Subcutaneous abdominal adipose tissue (tissue), 5 donors: ENCODE data around the gene SSR3.

Experiments
- H3K27ac ChIP-seq: one replicate; pipeline ENCODE4 v1.7.0; 2013; ENCODE audit warnings: low read depth, mild to moderate bottlenecking, inconsistent platforms, low read length, moderate library complexity
- H3K27me3 ChIP-seq, 5 donors: one replicate each; pipeline ENCODE4 v1.7.0; 2013; ENCODE audit warnings: low read length in 5 of 5, inconsistent platforms in 1 of 5; ENCODE audit not compliant: control insufficient read depth in 5 of 5, insufficient read depth in 4 of 5
- H3K36me3 ChIP-seq, 5 donors: one replicate each; pipeline ENCODE4 v1.7.0; 2013; ENCODE audit warnings: low read length in 5 of 5; ENCODE audit not compliant: control insufficient read depth in 5 of 5, insufficient read depth in 5 of 5
- H3K4me1 ChIP-seq, 5 donors: one replicate each; pipeline ENCODE4 v1.7.0; 2013; ENCODE audit warnings: low read length in 5 of 5, mild to moderate bottlenecking in 3 of 5, moderate library complexity in 1 of 5; ENCODE audit not compliant: control insufficient read depth in 5 of 5, insufficient read depth in 5 of 5
- H3K4me3 ChIP-seq, 5 donors: one replicate each; pipeline ENCODE4 v1.7.0; 2013; ENCODE audit warnings: low read length in 5 of 5, low read depth in 1 of 5
- H3K9ac ChIP-seq, 5 donors: one replicate each; pipeline ENCODE4 v1.7.0; 2013; ENCODE audit warnings: low read length in 5 of 5, mild to moderate bottlenecking in 4 of 5, moderate library complexity in 3 of 5
- H3K9me3 ChIP-seq, 5 donors: one replicate each; pipeline ENCODE4 v1.7.0; 2013; ENCODE audit warnings: low read length in 5 of 5; ENCODE audit not compliant: control insufficient read depth in 5 of 5
- donor health status: healthy.
- donor health status: healthy.
- donor health status: healthy.
- donor health status: healthy.
- donor health status: healthy.

Gene SSR3

DNA sequence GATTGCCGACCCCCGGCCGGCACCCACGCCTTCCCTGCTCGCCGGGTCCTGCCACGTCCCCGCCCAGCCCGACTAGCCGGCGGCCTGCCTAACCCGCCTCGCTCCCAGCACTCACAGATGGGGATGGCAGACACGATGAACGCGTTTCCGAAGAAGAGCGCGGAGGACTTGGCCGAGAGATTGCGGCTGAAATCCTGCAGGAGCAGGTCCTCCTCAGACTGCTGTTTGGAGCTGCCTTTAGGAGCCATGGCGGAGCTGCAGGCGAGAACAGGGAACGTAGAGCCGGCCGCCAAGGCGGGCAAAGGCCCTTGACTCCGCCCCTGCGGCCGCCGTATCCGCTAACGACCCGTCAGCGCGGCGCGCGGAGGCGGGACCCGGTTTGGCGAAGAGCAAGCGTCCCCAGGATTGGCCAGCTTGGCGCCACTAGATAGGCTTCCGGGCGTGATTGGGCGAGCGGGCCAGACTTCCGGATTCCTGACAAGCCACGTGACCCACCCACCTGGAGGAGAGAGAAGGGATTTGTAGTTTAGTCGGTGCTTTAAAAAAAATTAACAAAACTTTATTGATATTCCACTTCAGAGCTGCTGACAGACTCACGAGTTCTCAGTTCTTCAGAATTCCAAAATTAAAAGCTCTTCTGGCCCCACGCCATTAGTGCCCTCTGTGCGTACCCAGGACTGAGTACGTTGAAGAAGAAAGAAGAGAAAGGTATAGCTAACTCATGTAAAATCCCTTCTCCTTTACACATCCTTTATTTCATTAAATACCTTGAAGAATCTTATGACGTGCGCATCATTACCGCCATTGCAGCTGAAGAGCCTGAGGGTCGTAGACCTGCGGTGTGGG, at the start of gene SSR3:
SSR3 (minus strand) TSS at position 276 of the 846 bp plus-strand sequence; CDS start at position 248, 28 bp downstream.
- Histone ChIP-seq H3K27ac (peak within 1 kb of the TSS; percentile 95), H3K36me3 (peaks cover 0 to 22% (median 9%) of the 10 kb centered on the region in 5 donors), H3K4me1 (peaks cover 0 to 40% (median 35%) of the 10 kb centered on the region in 5 donors), H3K9me3 (no peaks in the 10 kb centered on the region), H3K27me3 (no peaks in the 10 kb centered on the region), H3K9ac (peak within 1 kb of the TSS; percentile 65 to 96 (median 92)), H3K4me3 (peak within 1 kb of the TSS; percentile 93 to 99 (median 96))

DNA sequence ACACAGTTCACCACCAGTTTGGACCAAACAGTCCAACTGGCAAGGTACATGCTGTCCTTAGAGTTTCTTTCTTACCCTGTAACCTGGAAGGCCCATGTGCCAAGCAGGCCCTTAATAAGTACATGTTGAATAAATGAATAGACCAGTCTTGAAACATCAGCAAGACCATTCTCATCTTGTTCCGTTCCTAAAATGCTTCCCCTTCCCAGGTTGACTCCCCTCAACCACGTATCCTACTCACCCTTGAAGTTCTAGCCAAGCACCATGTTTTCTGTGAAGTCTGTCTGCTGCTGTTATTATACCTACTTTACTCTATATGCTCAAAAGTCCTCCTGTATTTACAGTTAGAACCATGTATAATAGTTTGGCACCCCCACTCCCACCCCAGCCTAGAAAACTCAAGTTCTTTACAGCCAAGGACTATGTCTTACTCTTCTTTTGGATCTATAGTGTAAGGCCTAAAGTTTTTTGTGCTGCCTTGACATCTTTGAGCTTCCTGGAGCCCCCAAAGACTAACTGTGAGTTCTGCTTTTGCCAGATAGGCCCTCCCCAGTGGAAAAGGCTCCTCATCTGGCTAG, 49.2 kb upstream of the SSR3 start:
- Histone ChIP-seq H3K27ac (no peak overlapping the region), H3K27me3 (peaks cover 0 to 2% (median 0%) of the 10 kb centered on the region in 5 donors), H3K4me1 (peaks cover 0 to 11% (median 10%) of the 10 kb centered on the region in 5 donors), H3K36me3 (no peaks in the 10 kb centered on the region), H3K4me3 (no peak overlapping the region), H3K9ac (no peak overlapping the region), H3K9me3 (no peaks in the 10 kb centered on the region)

DNA sequence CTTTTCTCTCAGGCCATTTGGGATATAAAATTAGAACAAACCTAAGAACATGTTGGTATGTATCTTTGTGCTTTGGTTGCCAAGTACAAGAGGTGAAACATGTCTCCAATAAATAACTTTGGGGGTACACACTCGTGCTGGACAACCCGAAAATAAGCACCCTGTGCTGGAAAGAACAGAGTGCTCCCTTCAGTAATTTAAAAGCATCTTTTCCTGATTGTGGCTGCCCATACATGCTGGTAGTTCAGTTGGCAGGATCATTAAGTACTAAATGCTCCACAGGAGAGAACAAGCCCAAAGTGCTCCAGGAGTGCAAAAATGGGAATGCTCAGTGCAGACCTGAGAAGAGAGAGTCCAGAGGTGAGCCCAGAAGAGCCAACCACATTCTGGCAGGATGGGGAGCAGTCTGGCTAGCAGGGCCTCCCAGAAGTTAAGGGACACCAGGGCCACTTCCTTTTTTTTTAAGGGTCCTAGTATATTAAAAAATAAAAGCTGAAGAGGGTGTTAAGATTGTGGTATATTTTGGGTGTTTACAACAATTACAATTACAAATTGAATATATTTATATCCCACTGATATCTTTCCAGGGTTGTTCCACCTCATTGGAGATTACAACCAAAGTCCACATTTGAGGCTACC, 48.6 kb upstream of the SSR3 start:
- no peak overlapping the region for H3K9ac ChIP-seq
- no peak overlapping the region for H3K27ac ChIP-seq
- peaks cover 0 to 11% (median 10%) of the 10 kb centered on the region in 5 donors for H3K4me1 ChIP-seq
- no peaks in the 10 kb centered on the region for H3K36me3 ChIP-seq
- H3K4me3 ChIP-seq, result no peak overlapping the region
- peaks cover 0 to 2% (median 0%) of the 10 kb centered on the region in 5 donors for H3K27me3 ChIP-seq
- no peaks in the 10 kb centered on the region for H3K9me3 ChIP-seq

DNA sequence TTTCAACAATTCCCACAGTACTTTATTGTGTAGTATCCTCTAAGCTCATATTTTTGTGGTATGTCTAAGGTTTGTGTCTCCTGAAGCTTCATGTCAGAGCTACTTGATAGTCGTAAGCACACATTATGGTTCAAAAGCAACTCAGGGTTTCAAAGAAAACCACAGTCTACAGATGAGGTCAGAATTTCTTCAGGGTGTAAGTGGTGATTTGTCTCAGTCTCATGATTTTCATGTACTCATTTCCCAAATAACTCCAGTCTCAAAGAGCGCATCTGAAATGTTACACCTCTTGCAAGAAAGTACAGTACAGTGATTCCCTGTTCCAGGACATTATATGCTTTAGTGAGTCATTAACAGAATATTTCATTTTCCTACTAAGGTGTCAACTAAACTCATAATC, 47.5 kb upstream of the SSR3 start:
- no peak overlapping the region for H3K4me3 ChIP-seq
- no peak overlapping the region for H3K9ac ChIP-seq
- H3K36me3 ChIP-seq, result no peaks in the 10 kb centered on the region
- peaks cover 0 to 2% (median 0%) of the 10 kb centered on the region in 5 donors for H3K27me3 ChIP-seq
- H3K9me3 ChIP-seq, result no peaks in the 10 kb centered on the region
- peaks cover 0 to 11% (median 10%) of the 10 kb centered on the region in 5 donors for H3K4me1 ChIP-seq
- H3K27ac ChIP-seq, result no peak overlapping the region

DNA sequence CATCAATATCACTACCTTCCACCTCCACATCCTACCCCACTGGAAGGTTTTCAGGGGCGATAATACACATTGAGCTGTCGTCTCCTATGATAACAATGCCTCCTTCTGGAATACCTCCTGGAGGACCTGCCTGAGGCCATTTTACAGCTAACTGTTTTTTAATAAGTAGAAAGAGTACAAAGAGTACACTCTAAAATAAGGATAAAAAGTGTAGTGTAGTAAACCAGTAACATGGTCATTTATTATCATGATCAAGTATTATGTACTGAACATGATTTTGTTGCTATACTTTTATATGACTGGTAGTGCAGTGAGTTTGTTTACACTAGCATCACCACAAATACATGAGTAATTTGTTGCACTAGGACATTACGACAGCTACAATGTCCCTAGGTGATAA, 46.6 kb upstream of the SSR3 start:
- Histone ChIP-seq H3K9ac (no peak overlapping the region), H3K27me3 (peaks cover 0 to 2% (median 0%) of the 10 kb centered on the region in 5 donors), H3K4me1 (peaks cover 0 to 11% (median 10%) of the 10 kb centered on the region in 5 donors), H3K9me3 (no peaks in the 10 kb centered on the region), H3K4me3 (no peak overlapping the region), H3K36me3 (no peaks in the 10 kb centered on the region), H3K27ac (no peak overlapping the region)

DNA sequence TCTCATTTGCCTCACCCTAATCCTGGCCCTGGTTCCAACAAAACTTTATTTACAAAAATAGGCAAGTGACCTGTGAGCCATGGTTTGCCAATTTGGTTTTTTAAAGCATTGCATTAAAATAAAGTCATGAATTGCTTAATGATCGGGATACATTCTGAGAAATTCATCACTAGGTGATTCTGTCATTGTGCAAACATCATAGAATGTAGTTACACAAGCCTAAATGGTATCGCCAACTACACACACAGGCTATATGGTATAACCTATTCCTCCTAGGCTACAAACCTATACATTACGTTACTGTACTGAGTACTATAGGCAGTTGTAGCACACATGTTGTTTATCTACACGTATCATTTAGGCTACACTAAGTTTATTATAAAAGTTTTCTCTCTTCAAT, 45.9 kb upstream of the SSR3 start:
- H3K4me3 ChIP-seq, result no peak overlapping the region

DNA sequence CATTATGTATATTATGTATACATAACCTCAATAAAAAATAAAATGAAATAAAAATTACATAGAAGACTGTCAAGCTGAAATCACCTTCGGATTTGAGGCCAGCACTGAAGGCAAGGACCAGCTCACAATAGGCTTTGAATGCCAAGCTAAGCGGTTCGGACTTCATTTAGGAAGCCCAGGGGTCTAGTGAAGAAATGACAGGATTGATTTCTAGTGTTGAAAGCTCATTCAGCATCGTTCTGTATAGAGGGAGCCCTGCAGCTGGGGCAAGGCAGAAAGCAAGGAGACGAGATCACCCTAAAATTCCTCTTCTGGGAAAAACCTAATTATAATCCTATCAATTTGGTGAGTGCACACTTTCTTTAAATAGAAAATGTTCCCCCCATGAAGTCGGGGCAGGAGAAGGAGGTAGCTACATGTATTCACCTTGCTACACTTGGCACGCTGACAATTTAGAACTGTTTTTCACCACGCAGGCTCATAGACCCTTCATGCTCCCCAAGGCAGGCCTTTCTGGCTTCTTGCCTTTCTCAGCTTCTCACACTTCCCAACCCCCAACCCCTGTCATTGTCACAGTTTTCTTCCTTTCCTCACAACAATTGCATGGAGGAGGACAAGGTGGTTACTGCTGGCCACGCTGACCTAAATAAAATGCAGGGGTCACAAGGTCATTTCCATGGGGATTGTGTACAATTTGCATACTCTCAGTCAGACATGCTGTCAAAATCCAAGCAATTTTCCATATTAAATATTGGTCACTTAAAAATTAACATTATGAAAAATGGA, 44.4 kb upstream of the SSR3 start:
- Histone ChIP-seq H3K27ac (no peak overlapping the region), H3K27me3 (no peaks in the 10 kb centered on the region), H3K4me1 (no peaks in the 10 kb centered on the region), H3K36me3 (no peaks in the 10 kb centered on the region), H3K9ac (no peak overlapping the region), H3K9me3 (no peaks in the 10 kb centered on the region), H3K4me3 (no peak overlapping the region)

More for the DNA sequence above, 45.9 kb upstream of the SSR3 start:
- Histone ChIP-seq H3K9me3 (no peaks in the 10 kb centered on the region), H3K27ac (no peak overlapping the region), H3K9ac (no peak overlapping the region), H3K36me3 (no peaks in the 10 kb centered on the region), H3K4me1 (peaks cover 0 to 5% (median 3%) of the 10 kb centered on the region in 5 donors), H3K27me3 (peaks cover 0 to 2% (median 0%) of the 10 kb centered on the region in 5 donors)

DNA sequence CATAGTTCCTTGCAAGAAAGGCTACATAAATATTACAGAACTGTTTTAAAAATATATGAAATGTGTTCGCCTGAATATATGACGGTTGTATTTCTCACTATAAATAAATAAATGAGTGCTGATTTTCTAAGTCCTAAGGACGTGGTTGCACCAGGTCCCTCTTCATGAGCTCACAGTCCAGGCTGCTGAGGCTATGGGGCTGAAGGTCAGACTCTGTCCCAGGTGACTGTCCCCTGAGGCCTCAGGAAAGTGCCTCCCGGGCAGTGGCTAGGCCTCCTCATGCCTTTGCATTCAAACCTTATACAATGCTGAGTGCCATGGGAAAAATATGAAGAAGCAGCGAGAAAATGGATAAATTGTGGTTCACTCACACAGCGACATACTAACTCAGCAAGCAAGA, 43.5 kb upstream of the SSR3 start:
- Histone ChIP-seq H3K27me3 (no peaks in the 10 kb centered on the region), H3K4me3 (no peak overlapping the region), H3K36me3 (no peaks in the 10 kb centered on the region), H3K4me1 (no peaks in the 10 kb centered on the region), H3K9me3 (no peaks in the 10 kb centered on the region), H3K27ac (no peak overlapping the region), H3K9ac (no peak overlapping the region)

DNA sequence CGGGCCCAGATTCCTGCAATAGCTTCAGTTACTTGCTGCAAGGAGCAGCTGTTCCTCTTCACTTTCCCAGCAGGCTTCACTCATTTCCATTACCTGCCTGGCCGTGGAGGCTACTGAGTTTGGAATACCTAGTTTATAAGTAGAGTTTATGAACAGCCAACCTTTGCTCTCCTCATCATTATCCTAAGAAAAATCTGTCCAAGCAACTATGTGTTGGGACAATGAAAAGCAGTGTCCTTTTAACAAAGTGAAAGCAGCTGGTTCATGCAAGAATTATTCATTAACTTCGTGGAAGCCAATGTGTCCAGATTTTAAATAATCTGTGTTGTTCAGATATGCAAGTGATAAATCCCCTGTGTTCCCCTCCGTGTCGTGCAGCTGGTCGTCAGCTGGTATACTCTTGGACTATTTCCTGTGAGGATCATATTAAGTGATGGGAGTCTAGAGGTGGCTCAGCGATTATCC, 39.3 kb upstream of the SSR3 start:
- Histone ChIP-seq H3K27ac (no peak overlapping the region), H3K27me3 (no peaks in the 10 kb centered on the region), H3K4me1 (no peaks in the 10 kb centered on the region), H3K4me3 (no peak overlapping the region), H3K9ac (no peak overlapping the region), H3K36me3 (no peaks in the 10 kb centered on the region), H3K9me3 (no peaks in the 10 kb centered on the region)
